HG03469 (cell line): ENCODE results near the gene ITCH.
"Not testable (repeated sequence)": the region's sequence is repeated elsewhere in the genome, so short reads cannot be mapped to it uniquely, and the experiment has no call there.

Experiments used
- ATAC-seq: cut with Tn5 transposase; IDR thresholded peaks from one replicate; pipeline ENCODE4 v1.9.1; 2021; ENCODE audit warnings: mild to moderate bottlenecking, moderate library complexity, moderate number of reproducible peaks; ENCODE audit not compliant: unreplicated experiment

The ITCH gene

GRCh38 chr20:34412453-34412852 lies 49.4 kb downstream of the ITCH start:
- no peak for ATAC-seq

- not testable (repeated sequence) for ATAC-seq
Measured at GRCh38 chr20:34414525-34414924, 51.5 kb downstream of the ITCH start.

DNA sequence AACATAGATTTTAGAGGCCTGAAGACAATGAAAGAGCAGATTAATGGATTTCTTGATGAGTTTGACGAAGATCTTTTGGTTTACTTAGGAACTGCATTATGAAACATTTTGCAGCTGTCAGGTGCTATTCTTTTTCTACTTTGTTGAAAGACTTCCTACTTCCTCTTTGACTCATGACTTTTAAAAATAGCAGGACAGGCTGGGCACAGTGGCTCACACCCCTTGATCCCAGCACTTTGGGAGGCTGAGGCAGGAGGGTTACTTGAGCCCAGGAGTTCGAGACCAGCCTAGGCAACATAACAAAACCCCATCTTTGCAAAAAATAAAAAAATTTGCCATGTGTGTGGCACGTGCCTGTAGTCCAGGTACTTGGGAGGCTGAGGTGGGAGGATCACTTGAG lies 52.0 kb downstream of the ITCH start:
- no peak for ATAC-seq

DNA sequence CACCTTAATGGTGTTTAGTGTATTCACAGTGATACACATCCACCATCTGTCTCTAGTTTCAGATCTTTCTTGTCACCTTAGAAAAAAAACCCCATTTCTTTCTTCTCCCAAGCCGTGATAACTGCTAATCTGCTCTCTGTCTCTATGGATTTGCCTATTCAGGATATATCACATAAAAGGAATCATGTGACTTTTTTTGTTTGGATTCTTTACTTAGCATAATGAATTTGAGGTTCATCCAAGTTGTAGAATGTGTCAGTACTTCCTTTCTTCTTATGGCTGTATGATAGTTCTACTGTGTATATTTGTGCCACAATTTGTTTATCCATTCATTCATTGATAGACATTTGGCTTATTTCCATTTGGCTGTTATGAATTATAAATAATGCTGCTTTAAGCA lies 57.1 kb downstream of the ITCH start:
- no peak for ATAC-seq

DNA sequence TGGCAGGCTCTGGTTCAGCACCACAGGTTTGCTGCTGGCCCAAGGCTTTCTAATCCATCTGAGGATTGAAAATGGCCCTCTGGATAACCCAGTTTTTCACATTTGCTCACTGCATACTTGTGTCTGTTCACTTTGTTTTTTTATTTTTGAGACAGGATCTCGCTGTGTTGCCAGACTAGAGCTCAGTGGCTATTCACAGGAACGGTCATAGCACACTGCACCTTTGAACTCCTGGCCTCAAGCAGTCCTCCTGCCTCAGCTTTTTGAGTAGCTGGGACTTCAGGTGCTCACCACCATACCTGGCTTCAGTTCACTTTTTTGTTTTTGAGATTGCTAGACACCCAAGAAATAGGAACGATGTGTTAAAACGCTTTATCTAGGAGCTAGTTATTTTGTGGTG lies 57.9 kb downstream of the ITCH start:
- ATAC-seq = no peak

- no peak for ATAC-seq
Measured at GRCh38 chr20:34421766-34422466, 58.8 kb downstream of the ITCH start.

GRCh38 chr20:34425032-34425690 lies 62.1 kb downstream of the ITCH start:
- ATAC-seq = not testable (repeated sequence)

DNA sequence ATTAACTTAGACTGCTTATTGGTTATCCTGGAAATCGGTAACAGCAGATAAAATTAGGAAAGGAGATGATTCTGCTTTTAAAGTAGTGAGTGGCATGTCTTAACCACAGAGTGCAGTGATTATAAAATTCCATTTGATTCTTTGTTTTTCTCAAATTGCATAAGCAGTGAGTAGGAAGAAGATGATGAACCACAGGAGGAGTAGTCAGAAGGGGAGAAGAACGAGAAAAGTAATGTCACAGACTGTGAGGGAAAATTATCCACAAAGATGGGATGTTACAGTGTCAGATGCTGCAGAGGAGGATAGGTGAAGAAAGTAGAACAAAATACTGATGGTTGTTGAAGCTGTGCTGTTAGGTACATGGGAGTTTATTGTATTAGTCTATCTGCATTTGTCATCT lies 63.0 kb downstream of the ITCH start:
- no peak for ATAC-seq

GRCh38 chr20:34427331-34427730 lies 64.3 kb downstream of the ITCH start:
- no peak for ATAC-seq

DNA sequence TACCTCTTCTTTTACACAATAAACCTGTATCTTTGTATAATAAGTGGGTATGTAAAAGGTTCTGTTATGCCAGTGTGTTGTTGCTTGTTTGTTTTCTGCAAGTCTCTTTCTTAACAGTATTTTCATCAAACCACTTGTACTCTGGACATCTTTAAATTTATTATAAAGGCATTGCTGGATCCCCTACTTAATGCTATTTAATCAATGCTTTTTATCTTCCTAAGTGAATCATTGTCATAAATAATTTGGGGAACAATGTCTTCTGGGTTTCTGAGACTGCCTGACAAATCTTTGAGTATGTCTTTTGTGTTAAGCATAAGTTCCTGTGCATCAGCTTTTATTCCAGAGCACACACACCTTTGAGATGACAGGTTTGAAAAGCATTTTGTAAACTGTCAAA lies 64.7 kb downstream of the ITCH start:
- no peak for ATAC-seq

DNA sequence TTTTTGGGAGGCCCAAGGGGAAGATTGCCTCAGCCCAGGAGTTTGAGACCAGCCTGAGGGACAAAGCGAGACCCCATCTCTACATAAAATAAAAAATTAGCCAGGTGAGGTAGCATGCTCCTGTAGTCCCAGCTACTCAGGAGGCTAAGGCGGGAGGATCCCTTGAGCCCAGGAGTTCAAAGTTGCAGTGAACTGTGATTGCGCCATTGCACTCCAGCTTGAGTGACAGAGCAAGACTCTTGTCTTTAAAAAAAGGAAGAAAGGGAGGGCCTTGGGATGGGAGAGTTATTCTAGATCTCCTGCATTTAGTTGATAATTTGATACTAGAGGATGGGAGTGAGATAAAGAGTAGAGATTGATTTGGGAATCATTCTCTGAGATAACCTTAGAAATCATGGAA lies 68.1 kb downstream of the ITCH start:
- no peak for ATAC-seq

DNA sequence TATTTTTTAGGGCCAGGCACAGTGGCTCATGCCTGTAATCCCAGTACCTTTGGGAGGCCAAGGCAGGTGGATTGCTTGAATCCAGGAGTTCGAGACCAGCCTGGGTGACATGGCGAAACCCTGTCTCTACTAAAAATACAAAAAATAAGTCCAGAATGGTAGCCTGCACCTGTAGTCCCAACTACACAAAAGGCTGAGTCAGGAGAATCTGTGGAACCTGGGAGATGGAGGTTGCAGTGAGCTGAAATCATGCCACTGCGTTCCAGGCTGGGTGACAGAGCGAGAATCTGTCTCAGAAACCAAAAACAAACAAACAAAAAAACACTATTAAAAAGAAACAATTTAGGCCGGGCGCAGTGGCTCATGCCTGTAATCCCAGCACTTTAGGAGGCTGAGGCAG lies 69.6 kb downstream of the ITCH start:
- ATAC-seq = not testable (repeated sequence)

GRCh38 chr20:34433391-34433790 lies 70.3 kb downstream of the ITCH start:
- ATAC-seq = no peak

GRCh38 chr20:34435589-34435988 lies 72.5 kb downstream of the ITCH start:
- ATAC-seq = no peak

- no peak for ATAC-seq
Measured at GRCh38 chr20:34437330-34437986, 74.4 kb downstream of the ITCH start.

- ATAC-seq = no peak
Measured at GRCh38 chr20:34439168-34439567, 76.1 kb downstream of the ITCH start.

- not testable (repeated sequence) for ATAC-seq
Measured at GRCh38 chr20:34441423-34441822, 78.3 kb downstream of the ITCH start.

- ATAC-seq = no peak
Measured at GRCh38 chr20:34443546-34443945, 80.5 kb downstream of the ITCH start.

DNA sequence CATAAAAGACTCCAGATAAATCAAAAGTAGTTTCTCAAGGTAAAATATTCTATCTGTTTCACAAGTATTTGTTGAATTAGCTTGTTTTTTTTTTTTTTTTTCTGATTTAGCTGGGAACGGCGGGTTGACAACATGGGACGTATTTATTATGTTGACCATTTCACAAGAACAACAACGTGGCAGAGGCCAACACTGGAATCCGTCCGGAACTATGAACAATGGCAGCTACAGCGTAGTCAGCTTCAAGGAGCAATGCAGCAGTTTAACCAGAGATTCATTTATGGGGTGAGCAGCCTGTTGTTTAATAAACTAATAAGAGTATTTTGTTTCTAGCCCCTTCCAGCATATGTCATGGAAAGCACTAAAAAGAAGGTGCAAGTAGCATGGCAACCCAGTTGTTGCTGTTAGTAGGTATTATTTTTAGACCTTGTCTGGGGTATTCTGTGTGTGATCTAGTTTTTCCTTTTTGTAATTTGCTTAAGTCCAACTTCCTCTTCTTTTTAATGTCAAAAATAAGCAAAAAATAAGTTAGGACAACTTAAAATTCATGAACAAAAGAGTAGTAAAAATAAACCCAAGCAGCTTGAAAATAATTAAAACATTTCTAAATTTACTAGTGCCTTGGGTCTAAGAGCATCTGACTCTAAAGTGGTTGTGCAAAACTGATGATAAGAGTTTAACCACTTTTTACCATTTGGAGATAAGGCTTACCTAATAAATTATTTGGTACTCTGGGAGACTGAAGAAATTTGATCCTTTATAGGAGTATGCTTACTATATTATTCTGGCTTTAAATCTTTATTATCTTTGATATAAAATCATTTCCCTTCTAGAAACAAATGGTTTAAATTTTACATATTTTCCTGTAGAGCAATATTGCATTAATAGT lies 82.3 kb downstream of the ITCH start:
- no peak for ATAC-seq

- no peak for ATAC-seq
Measured at GRCh38 chr20:34448517-34448916, 85.4 kb downstream of the ITCH start.
